Upper lobe of left lung (tissue), 4 donors: ENCODE data around the gene GALNT16.

ENCODE experiments used
- POLR2A ChIP-seq, 4 donors: fragments of 450-650 bp; IDR thresholded peaks; one replicate each; pipeline ENCODE4 v1.5.1; 2016 to 2017; ENCODE audit warnings: antibody characterized with exemption in 4 of 4, mild to moderate bottlenecking in 2 of 4
- POLR2AphosphoS5 ChIP-seq, 2 donors: sonication (generic); formaldehyde crosslinking; IDR thresholded peaks; one replicate each; pipeline ENCODE4 v1.5.1; 2017; ENCODE audit warnings: antibody characterized with exemption in 2 of 2
- TF ChIP-seq, protein P1 (sequence below), 6 experiments: fragments of 450-650 bp in 4 of 6; fragments of 200-600 bp in 2 of 6; sonication (generic) in 2 of 6; IDR thresholded peaks; one replicate each; pipeline ENCODE4 v1.5.1; 2016 to 2019; ENCODE audit warnings: antibody characterized with exemption in 6 of 6

DNA sequence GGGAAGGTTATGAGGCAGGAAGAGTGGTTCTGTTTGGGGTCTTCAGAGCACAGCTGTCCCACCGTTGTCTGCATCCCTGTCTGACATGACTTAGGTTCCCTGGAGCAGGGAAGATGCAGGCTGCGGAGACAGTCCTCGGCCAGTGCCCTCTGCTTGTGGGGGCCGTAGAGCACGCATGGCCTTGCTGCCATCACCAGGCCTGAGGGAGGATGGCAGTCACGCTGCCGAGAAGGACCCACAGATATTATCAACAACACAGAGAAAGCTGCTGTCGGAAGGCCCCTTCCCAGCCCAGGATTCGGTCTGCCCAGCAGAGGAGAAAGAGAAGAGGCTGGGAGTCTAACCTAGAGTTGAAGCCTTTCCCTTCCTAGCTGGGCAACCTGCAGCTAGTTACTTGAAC, 103.1 kb downstream of the GALNT16 start:
- TF ChIP-seq POLR2A (IDR thresholded peaks at IDR 0.05) (no peak), POLR2AphosphoS5 (IDR thresholded peaks at IDR 0.05) (no peak)
- TF ChIP-seq, protein P1, sequence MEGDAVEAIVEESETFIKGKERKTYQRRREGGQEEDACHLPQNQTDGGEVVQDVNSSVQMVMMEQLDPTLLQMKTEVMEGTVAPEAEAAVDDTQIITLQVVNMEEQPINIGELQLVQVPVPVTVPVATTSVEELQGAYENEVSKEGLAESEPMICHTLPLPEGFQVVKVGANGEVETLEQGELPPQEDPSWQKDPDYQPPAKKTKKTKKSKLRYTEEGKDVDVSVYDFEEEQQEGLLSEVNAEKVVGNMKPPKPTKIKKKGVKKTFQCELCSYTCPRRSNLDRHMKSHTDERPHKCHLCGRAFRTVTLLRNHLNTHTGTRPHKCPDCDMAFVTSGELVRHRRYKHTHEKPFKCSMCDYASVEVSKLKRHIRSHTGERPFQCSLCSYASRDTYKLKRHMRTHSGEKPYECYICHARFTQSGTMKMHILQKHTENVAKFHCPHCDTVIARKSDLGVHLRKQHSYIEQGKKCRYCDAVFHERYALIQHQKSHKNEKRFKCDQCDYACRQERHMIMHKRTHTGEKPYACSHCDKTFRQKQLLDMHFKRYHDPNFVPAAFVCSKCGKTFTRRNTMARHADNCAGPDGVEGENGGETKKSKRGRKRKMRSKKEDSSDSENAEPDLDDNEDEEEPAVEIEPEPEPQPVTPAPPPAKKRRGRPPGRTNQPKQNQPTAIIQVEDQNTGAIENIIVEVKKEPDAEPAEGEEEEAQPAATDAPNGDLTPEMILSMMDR (IDR thresholded peaks at IDR 0.05) = peak in 1 of 6 experiments; percentile 13
